ENCODE measurements around the gene ST8SIA5.
"Not testable (repeated sequence)": the region's sequence is repeated elsewhere in the genome, so short reads cannot be mapped to it uniquely, and the experiment has no call there.

Gene ST8SIA5, protein sequence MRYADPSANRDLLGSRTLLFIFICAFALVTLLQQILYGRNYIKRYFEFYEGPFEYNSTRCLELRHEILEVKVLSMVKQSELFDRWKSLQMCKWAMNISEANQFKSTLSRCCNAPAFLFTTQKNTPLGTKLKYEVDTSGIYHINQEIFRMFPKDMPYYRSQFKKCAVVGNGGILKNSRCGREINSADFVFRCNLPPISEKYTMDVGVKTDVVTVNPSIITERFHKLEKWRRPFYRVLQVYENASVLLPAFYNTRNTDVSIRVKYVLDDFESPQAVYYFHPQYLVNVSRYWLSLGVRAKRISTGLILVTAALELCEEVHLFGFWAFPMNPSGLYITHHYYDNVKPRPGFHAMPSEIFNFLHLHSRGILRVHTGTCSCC

DNA sequence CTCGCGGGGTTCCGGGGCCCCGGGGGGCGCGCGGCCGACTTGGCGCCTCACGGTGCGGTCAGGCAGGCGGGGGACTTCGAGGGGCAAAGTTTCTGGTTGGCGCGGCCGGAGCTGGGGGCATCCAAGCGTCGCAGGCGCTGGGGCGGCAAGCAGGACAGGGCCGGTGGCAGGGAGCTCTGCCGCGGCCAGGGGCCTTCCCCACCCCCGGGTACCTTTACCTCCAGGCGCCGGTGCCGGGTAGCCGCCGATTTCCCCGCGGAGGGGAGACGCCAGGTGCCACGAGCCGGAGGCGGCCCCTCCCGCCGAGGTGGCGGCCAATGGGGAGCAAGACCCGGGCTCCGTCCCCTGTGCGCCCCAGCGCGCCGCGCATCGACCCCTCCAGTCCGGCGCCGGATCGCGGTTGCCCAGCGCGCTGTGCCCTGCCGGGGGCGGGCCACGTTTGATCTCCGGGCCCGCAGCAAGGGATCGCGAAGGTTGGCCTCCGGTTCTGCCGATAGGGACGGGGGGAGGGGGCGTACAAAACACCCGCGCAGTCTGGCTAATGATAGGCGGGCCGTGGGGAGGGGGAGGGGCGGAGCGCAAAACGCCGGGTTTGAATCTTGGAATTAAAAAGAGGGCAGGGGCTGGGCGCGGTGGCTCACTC is at the start of gene ST8SIA5:
Gene ST8SIA5 (minus strand): TSS at position 495 of the 643 bp plus-strand sequence. CDS start 545 bp downstream, outside the sequence.
- DNase-seq: no peak

DNA sequence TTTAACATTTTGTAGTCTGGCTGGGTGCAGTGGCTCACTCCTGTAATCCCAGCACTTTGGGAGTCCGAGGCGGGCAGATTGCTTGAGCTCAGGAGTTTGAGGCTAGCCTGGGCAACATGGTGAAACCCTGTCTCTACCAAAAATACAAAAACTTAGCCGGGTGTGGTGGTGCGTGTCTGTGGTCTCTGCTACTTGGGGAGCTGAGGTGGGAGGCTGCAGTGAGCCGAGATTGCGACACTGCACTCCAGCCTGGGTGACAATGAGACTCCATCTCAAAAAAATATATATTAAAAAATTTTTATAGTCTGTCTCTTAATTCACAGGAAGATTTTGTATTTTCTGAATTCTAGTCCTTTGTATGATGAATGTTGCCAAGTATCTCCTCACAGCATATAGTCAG is 39.1 kb upstream of the ST8SIA5 start:
- not testable (repeated sequence) for DNase-seq

DNA sequence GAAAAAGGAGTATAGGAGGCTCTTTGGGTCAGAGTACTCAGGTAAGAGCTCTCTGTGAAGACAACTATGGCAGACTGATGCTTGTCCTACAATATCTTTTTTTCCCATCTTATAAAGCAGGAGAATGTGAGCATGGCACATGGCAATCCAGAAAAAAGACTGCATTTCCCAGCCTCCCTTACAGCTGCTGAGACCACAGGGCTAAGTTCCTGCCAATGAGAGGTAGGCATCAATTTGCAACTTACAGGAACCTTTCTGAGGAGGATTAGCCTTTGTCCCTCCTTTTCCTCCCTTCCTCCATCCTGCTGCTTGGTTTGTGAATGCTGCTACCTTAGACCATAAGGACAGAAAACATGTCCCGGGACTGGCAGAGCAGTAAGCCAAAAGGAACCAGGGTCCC is 37.8 kb upstream of the ST8SIA5 start:
- DNase-seq: no peak

DNA sequence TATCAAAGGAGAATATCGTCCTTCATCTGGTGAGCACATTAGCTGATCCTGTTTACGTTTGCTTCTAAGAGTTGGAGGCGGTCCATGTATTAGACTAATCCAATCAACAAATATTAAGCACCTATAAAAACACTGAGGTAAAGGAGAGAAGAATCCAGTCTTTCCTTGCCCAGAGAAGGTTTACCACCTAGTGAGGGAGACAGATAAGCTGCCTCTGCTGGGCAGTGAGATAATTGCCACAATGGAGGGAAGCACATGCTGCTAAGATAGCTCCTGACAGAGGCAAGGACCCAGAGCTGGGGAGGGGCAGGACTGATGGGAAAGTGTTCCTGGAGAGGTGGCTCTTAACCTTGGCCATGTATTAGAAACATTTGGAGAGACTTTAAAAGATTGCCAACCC is 36.7 kb upstream of the ST8SIA5 start:
- DNase-seq: no peak

DNA sequence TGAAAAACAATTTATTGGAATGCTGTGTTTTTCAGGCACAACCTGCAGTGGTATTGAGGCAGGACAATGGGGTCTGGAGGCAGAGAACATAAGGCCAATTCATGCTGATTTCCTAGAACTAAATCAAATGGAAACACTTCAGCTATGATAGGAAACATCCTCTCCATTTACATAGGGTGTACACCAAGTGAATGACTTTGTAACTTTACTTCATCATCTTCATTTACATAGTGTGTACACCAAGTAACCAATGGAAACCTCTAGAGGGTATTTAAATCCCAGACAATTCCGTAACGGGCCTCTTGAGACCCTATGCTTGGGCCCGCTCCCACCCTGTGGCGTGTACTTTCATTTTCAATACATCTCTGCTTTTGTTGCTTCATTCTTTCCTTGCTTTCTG is 32.2 kb upstream of the ST8SIA5 start:
- DNase-seq: no peak

DNA sequence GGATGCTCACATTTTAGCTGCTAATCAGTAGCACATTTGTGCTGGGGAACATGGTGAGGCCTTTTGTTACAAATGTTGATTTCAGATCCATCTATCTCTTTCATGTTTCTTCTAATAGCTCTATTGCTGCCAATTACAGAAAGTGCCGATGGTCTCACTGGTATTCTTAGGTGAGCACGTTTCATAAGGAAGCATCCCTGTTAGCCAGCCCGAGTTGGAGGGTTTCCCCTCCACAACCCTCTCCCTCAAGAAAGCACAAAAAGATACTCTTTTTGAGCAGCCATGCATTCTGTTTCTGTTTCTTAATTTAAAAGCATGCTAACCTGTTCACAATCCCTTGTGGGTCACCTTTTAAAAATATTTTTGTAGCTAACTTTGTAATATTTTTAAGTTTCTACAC is 30.8 kb upstream of the ST8SIA5 start:
- no peak for DNase-seq

DNA sequence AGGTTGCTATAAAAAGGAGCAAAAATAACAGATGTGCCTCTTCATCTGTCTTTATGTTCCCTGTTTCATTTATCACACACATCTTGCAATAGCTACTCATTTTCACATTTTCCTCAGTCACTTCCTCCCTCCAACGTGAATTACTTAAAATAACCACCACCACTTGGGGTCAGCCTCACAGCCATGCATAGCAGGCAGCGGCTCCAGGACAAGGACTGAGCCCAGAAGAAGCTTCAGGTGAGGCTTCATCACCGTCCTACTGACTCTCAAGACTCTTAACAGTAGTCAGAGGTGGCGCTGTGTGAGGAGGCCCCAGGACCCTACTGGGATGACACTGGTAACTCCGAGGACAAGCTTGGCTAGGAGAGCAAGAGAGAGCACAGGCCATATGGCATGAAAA is 15.5 kb upstream of the ST8SIA5 start:
- DNase-seq: no peak

DNA sequence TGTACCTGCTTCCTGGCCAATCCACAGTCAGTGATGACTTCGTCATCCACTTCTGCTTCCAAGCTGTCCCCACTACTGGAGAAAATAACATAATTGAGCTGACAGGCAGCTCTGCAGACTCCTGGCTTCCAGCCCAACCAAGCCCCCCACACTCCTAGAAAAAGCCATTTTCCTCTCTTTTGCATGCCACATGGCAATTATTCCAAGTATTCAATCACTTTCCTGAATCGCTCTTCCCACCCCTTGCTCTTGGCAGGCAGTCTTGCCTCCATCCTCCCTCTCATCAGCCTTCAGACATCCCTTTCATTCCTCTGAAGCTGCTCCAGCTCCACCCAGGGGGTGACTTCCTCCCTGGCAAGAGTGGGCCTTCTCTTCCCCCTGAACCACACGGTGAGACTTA is 14.3 kb upstream of the ST8SIA5 start:
- DNase-seq: no peak

DNA sequence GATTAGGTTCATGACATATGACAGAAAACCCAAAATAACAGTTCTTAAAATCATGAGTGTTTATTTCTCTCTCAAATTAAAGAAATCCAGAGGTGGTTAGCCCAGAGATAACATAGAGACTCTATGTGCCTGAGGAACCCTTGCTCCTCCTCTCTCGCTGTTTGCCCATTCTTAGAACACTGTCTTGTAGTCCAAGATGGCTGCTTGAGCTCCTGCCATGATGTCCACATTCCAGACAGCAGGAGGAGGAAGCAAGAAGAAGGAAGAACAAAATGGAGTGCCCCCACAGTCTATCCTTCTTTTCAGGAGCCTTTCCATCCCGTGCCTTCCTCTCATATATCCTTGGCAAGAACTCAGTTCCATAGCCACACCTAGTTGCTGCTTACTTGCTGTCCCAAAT is 13.9 kb upstream of the ST8SIA5 start:
- no peak for DNase-seq

DNA sequence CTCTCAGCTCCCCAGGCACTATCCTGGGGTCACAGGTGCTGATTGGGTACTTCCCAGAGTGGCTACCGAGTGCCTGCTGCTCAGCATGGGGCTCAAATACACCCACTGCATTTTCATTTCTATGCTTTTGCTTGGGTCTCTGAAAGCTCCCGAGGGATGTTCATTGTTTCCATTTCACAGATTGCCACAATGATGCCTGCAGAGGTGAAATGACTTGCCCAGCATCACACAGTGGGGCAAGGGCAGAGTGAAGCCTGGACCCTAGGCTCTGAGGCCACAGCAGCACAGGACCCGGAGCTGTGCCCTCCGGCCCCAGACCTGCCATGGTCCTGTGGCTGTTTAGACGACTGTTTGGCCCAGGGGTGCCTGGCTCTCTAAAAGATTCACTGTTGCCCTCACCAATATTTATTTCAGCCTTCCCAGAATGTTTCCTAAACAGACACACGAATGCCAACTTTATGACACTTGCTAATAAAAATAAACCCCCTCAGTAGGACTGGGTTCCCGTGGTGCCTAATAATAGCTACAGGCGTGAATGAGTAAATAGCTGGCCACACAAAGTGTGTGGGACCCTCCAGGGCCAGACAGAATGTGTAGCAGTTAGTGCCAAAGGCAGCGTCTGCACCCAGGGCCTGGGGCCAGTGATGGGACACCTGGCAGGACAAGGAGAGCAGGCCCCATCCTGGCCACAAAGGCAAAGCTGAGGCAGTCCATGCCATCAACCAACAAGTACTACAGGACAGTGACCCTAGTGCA is 11.5 kb upstream of the ST8SIA5 start:
- DNase-seq: no peak

DNA sequence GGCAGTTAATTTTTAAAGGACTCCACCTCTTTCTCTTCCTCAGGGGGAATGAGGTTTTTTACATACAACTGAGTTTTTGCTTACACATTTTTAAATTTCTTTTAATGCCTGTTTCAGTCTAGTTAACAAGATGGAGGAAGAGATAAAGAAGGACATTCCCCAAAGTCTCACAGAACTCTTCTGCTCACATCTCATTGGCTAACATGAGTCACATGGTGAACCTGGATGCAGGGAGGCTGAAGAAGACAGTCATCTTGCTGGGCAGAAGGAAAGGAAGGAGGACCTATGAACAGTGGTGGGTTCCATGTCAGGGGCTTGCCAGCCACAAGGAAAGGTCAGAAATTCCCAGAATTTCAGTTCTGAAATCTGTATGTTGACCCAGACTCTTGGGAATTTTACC is 10.4 kb upstream of the ST8SIA5 start:
- no peak for DNase-seq

DNA sequence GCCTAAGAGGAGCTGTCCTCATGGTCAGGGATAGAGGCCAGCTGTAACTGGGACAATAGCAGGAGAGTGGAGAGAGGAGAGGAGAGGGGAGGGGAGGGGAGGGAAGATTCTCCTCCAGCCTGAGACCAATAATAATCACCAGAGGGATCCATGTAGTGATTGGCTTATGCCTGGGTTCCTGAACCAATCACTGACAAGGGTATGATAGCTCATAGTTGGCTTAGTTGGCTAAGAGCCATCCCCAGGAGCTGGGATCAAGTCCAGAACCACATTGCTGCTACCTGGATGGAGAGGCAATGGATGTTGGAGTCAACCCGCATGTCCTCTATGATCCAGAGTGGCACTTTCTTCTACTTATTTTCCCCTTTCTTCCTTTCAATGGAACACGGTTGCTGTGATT is 7.7 kb upstream of the ST8SIA5 start:
- no peak for DNase-seq

DNA sequence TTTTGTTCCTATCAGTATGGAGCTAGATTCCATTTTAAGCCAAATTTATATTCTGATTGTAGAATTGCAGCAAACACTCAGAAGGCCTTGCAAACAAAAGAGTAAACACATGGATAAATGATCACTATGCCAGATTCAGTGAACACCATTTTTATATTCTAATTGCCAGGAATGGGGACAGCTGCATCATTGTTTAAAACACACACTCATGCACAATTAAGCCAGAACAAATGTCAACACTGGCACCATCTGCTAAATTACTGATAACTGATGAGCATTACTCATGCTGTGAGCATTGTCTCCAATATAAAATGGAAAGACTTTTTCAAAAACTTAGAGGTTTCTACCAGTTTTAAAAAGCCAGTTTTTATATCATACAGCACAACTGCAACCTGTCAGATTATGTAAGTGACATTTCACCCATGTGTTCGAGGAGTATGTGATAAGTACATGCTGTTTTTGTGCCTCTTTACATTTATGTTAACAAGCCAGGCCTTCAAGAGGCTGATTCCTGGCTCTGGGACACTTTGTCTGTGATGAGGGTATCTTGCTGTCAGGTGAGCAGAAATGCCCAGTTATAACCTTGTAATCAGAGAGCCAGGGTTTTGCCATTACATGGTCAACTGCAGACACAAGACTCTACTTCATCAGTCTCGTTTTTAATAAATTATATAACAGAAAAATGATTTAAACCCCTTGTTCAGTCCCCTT is 4.4 kb upstream of the ST8SIA5 start:
- DNase-seq: peak; percentile 79

DNA sequence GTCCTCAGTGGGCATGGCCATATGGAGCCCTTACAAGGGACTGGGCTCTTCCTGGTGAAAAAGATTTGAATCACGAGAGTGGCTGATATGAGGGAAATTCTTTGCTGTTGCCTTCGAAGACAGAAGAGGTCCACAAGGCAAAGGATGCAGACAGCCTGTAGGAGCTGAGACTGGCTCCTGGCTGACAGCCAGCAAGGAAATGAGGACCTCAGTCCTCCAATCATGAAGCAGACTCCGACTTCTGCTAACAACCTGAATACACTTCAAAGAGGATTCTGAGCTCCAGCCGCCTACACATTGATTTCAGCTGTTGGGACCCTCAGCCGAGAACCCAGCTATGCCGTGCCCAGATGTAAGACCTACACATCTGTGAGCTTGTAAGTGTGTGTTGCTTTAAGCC is 3.0 kb upstream of the ST8SIA5 start:
- peak; percentile 60 for DNase-seq

DNA sequence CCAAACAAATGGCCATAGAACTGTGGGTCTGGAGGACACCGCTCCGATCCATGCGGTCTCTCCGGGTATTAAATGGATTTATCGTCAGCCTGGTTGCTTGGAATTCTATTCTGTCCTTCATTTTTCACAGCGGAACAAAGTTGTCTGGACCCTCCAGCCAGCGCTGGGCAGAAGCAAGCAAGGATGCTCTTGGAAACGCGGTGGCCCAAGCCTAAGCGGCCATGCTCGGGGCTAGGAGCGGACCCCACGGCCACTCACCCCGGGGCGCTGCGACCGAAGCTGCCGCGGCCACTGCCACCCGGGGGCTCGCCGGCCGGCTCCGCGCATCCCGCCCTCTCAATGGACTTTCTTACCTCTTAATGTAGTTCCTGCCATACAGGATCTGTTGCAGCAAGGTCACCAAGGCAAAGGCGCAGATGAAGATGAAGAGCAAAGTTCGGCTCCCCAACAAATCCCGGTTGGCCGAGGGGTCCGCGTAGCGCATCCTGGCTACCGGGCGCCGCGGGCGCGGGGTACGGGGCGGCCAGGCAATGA is 761 bp downstream of the ST8SIA5 start:
- no peak for DNase-seq

DNA sequence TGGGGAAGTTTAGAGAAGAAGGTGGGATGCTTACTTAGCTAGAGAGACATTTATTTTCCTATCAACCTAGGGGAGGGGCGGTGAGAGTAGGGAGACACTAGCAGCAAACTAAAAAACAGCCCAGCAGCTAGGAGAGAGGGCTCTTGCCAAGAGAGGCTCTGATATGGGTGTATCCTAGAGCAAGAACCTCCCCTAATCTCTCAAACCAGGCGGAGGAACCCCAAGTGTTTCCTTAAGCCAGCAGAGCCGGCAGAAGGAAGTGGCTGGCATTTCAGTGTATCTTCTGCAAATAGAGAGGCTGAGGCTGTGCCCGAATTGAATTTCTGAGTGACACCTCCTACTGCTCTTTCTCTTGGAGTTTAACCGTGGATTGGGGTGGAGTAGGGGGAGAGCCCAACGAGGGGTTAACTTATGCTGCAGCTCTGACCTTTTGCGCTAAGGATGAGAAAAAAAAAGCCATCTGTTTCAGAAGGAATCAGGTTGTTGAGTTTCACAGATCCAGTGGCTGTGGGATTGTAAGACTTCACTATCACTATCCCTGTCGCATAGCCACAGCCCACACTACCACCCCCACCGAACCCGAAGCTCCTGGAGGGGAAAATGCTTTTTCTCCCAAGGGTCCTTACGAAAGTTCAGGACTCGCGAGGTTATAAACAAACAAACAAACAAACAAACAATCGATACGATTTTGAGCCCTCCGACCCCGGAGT is 1.4 kb downstream of the ST8SIA5 start:
- DNase-seq: no peak

DNA sequence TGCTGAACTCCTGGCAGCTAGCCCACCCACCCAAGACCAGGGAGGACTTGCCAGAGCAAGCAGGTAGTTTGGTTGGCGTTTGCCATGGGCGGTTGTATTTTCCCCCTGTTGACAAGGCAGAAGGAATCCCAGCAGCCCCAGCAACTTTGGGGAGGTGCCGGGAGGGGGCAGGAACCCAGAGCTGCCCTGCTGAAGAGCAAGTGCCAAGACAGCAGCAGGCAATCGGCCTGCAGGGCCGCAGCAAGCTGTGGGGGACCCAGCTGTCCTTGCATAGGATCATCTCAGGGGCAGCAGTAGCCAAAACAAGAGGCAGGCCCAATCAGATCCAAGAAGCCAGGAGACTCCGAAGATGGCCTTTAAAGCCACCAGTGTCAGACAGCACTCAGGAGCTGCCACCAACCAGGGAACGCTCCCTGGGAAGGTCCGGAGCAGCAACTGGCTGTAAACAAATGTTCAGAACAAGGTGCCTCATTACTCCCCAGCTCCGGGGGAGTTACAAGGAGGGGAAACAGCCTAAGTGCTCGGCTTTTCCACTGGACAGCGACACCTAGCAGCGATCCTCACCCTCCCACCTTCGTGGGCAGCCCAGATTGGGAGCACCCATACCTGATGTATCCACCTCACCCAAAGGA is 2.1 kb downstream of the ST8SIA5 start:
- DNase-seq: no peak

DNA sequence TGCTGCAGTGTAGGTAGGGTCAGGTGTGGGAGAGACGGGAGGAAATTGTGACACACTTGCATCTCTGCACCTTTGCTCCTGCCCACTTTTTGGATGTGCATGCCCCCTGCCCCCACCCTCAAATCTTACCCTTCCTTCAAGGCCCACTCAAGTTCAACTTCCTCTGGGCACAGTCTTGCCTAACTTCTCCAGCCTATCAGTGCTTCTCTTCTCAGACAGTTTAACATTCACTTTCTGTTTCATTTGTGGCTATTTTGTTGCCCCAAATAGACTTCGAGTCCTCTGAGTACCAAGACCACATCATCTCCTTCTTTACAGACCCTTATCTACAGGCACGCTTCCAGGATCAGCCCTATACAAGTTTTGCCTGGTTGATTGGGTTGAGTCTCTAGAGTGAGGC is 2.7 kb downstream of the ST8SIA5 start:
- no peak for DNase-seq

DNA sequence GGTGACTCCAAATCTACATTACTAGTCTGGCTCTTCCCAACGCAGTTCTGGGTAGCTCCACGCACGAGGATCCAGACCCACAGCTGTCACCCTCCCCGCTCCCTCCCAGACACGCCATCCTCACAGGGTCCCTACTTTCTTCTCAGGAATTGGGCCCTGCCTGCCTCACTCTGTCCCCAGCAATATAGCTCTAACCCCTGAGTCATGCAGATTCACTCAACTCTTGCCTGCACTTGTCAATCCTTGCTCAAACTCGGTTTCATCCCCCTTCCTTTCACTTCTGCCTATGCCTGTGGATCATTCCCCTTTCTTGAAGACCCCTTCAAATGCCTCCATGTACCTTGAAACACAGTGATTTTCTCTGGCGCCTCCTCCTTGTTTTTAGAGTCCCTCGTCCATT is 5.0 kb downstream of the ST8SIA5 start:
- DNase-seq: no peak

DNA sequence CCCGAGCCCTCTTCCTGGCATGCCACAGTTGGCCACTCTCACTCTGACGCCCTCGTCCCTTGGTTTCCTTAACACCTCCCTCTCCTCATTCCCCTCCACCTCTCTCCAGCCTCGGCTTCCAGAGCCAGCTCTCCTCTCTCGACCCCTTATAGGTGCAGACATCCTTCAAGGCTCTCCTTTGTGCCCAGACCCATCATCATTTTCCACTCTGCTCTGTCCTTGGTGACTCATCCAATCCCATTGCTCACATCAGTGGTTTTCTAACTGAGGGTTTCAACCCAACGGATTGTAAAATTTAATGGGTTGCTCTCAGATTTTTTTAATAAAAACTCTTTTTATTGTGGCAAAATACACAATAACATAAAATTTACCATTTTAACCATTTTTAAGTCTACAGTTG is 6.2 kb downstream of the ST8SIA5 start:
- DNase-seq: no peak

DNA sequence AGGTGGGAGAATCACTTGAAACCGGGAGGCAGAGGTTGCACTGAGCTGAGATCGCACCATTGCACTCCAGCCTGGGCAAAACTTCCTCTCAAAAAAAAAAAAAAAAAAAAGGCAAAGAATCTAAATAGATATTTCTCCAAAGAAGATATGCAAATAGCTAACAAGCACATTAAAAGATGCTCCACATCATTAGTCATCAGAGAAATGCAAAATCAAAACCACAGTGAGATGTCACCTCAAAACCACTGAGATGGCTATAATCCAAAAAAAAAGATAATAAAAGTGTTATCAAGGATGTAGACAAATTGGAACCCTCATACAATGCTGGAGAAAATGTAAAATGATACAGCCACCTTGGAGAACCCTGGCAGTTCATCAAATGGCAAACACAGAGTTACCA is 8.4 kb downstream of the ST8SIA5 start:
- DNase-seq: no peak

DNA sequence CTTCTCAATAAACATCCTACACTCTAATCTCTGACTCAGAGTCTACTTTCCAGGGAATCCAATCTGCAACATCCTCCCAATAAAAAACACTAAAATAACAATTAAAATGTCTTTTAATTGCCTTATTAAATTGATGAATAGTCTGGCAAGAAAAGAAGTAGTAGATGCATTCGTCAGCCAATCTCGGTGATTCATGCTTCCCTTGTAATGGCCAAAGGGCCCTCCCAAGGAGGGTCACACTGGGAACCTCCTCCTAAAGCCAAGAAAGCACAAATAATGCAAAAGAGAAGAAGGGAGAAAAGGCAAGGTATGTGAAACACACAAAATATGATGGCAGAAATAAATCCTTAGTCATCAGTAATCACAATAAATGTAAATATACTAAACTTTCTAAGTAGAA is 16.8 kb downstream of the ST8SIA5 start:
- DNase-seq: no peak

Measured in NCI-H1436 treated with DMSO at 0.1 percent for 48 hours (cell line).